Stimulated activated CD4-positive, alpha-beta T cell treated with anti-CD3 and anti-CD28 coated beads, Interleukin-2, amount 100 ng/mL, for 24 hours (primary cell): ENCODE results near the gene SCEL.

Experiments
- DNase-seq, 2 donors: peaks; one replicate each; pipeline ENCODE4 v3.0.0-alpha.2; 2020

The SCEL gene

DNA sequence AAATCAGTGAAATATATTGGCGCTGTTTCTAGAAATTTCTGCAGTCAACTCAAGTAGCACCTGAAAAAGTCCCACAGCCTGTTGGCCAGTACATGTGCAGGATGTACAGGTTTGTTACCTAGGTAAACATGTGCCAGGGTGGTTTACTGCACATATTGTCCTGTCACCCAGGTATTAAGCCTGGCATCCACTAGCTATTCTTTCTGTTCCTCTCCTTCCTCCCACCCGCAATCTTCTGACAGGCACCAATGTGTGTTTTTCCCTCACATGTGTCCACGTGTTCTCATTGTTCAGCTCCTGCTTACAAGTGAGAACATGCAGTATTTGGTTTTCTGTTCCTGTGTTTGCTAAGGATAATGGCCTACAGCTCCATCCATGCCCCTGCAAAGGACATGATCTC, 13.1 kb upstream of the SCEL start:
- no peak for DNase-seq

DNA sequence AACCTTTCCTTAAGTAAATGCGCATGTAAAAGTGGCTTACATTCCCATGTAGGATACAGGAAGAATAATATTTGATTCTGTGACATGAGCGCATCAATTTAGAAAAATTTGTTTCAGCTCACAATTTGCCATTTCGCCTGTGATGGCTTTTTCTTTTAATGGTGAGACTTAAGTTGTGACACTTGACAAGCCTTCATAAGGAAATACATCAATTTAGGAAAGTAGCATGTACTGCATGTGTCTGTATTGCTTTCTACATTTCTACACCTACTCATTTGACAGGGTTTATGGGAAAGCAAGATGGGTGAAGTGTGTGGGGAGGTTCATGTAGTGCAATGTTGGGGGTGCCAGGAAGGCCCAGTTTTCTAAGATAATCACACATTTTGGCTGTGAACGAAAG, 12.1 kb upstream of the SCEL start:
- no peak for DNase-seq

GRCh38 chr13:77523834-77524728, 11.4 kb upstream of the SCEL start:
- no peak for DNase-seq

- no peak for DNase-seq
Observed at GRCh38 chr13:77528414-77528813, 7.1 kb upstream of the SCEL start.

GRCh38 chr13:77528834-77529500, 6.5 kb upstream of the SCEL start:
- DNase-seq, result no peak

DNA sequence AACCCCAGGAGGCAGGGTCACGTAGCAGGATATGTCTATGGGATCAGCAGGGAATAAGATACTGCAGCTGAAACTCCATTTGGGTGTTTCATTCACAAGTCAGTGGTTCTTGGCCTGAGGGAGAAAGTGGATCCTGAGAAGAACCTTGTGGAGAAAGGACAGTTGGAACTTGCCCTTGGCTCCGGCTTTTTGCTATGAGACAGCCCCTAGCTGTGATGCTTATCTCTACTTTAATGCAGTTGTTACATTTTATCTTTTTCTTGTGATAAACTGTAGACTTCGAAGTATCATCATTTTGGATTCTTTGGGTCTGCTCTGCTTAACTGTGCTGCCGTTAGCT, 6.0 kb upstream of the SCEL start:
- DNase-seq, result no peak

DNA sequence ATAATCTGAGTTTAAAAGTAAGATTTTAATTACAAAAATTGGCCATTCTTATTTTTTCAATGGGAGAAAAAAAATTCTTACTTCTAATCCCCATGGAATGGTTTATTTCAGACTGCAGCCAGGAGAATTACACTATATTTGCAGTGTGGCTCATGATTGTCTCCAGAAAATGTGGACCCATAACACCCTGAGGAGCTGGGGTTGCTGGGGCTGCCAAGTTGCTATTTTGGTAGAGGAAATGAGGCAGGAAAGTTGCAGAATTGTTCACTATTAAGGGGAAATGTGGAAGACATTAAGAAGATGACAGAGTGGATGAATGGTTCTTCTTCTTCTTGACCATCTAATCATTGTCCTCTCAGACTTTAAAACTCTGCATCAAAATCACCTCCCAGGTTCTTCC, 4.6 kb upstream of the SCEL start:
- DNase-seq, result no peak

DNA sequence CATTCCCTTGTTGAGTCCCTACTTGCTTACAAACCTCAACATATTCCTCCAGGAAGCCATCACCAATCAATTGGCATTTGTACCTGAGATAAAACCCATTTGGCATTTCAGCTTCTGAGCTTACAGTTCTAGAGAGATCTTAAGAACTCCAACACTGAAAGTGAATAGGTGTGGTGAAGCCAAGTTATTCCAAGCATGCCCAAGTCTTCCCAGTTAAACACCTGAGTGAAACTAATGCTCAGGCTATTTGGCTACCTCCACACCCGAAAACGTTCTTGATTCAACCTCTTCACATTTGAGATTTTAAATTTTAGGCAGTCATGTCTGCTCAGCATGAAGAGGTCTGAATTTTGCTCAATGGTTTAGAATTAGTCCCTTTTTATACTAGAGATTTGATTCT, 2.5 kb upstream of the SCEL start:
- no peak for DNase-seq

GRCh38 chr13:77533875-77534788, 1.4 kb upstream of the SCEL start:
- DNase-seq, result no peak

GRCh38 chr13:77536358-77536757, 852 bp downstream of the SCEL start:
- no peak for DNase-seq

DNA sequence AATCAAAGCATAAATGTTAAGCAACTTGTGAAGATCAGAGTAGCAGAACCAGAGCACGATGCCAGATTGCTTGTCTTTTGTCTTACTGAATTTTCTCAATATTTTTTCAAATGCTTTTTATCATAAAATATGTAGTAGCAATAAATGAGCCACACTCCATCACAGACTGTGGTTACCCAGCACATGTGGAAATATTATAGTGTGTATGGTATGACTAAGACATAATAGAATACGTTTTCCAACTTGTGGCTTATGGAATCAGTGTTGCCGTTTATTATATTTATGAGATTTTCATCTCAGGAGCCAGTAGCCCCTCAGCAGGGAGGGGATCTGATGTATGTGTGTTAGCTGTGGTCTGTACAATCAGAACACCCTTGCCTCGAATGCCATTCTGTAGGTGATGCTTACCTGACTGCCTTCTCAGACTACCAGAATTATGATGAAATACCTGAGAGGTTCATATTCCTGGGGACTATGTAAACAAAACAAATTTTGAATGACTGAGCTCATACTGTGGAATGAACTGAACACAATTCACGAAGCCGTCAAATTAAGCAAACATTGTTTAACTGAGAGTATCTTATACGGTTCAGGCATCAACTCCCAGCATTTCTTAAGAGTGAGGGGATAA, 1.9 kb downstream of the SCEL start:
- no peak for DNase-seq

GRCh38 chr13:77543711-77544110, 8.2 kb downstream of the SCEL start:
- no peak for DNase-seq

DNA sequence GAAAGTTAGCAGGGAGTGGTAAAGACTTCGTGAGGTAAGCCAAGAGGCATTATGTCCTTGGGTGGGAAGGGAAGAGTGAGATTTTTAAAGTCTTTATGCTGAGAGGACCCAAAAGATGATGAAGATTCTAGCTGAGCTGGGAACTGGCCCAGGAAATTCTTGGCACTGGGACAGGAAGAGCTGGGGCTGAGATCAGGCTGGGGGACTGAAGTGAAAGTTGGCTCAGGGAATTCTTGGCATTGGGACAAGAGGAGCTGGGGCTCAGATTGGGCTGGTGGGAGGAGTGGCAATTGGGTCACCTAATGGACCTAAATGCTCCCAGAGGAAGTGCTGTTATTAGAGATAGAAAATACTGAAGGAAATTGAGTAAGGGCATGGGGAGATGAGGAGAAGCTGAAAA, 8.8 kb downstream of the SCEL start:
- no peak for DNase-seq

- DNase-seq, result no peak
Observed at GRCh38 chr13:77544758-77545338, 9.3 kb downstream of the SCEL start.

DNA sequence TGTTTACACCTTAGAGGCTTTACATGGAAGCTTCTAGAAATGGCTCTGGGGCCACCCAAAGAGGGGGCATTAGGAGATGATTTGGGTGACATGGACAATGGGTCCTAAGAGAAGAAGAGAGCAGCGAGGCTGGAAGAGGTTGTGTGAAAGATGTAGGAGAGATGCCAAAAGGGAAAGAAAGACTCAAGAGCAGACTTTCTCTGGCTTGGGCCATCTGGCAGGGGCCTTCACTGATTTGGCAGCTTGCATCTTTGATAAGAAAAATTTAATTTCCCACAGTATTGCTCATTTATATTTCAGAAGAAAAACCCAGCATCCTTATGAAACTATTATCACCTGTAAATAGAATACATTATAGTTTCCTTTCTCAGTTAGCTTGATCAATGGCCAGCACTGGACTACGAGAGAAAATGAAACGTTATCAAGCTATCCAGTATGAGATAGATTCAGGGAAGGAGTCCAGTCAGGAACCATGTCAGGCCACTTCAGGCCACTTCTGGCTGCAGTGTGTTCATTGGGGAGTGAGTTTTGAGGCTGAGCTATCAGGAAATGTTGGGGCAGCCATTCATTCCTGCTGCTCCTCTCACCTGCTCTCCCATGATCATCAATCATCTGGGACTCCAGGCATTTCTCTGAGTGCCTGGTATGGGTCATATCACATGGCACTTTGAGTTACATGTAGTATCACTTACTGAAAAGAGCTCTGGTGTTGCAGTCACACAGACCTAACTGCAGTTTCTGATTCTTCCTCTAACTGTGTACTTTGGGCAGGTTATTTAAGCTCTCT, 10.3 kb downstream of the SCEL start:
- DNase-seq, result no peak

GRCh38 chr13:77548095-77548494, 12.6 kb downstream of the SCEL start:
- no peak for DNase-seq

DNA sequence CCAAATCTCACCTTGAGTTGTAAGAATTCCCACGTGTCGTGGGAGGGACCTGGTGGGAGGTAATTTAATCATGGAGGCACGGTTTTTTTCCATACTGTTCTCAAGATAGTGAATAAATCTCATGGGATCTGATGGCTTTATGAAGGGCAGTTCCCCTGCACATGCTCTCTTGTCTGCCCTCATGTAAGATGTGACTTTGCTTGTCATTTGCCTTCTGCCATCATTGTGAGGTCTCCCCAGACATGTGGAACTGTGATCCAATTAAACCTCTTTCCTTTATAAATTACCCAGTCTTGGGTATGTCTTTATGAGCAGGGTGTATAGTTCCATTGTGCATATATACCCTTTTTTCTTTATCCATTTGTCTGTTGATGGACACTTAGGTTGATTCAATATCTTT, 13.1 kb downstream of the SCEL start:
- no peak for DNase-seq

DNA sequence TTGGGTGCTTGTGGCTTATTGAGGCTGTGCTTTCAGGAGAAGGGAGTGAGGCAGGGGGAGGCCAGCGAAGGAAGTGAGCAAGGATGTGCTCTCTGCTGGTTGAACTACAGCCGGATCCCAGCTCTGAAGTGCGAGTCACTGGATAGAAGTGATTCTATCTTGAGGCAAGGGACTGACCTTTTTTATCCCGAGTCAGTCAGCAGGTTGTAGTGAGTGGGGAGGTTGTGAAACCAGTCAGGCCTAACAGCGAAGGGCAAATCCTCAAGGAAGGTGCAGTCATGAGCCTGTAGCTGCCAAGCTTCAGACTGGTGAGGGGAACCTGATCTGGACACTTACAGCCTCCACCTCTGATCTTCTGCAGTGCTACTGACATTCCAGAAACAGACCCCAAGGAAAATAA, 18.6 kb downstream of the SCEL start:
- DNase-seq, result no peak

DNA sequence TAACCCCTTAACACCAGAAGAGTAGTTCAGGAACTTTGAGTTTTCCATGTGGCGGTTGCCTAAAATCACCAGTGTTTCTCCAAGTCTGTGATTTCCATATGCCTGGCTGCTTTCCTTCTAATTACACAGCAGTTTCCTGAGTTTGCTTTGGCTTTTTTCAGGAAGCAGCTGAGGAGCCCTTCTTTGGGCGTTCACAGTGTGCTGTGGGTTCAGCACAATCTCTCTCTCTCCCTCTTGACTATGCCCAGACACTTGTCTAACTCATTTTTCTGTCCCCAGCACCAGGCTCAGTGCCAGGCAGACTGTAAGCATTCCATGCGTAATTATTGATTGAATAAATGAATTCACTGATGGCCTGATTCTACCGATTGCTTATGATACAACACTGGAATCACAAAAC, 19.7 kb downstream of the SCEL start:
- DNase-seq, result no peak

GRCh38 chr13:77558016-77558415, 22.5 kb downstream of the SCEL start:
- no peak for DNase-seq

GRCh38 chr13:77563111-77563510, 27.6 kb downstream of the SCEL start:
- no peak for DNase-seq

DNA sequence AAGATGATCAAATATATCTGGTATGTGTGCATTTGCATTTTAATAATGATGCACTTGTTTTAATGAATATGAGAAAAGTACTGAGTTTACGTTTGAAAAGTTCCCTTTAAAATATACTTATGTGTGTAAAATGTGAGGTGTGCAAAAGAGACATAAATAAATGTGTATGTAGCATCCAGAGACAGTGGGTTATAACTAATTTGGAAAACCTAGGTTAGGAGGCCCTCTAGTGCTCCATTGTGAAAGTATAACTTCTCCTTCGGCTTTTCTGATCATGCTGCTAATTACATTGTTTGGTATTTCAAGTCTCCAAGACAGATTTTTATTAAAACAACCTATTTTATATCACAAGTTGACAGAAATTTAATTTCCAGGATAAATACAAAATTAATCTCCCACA, 30.1 kb downstream of the SCEL start:
- no peak for DNase-seq
